Naive thymus-derived CD8-positive, alpha-beta T cell (primary cell): ENCODE measurements around the gene ATIC. TPM values are rescaled to one million over a fixed set of nuclear protein-coding genes. Genes with fewer than 3 reads are reported as not detected.

Source experiments
- ATAC-seq, 2 donors: fragments of 150-1000 bp; cut with Tn5 transposase in 1 of 2; sonication (Bioruptor Pico), chemical (Tn5 transposase) in 1 of 2; 1 replicate in 1 of 2; 2 replicates in 1 of 2; pipeline ENCODE4 v1.10.0; 2021; ENCODE audit warnings: mild to moderate bottlenecking in 2 of 2, moderate library complexity in 2 of 2
- POLR2A ChIA-PET: fragments of 350-600 bp; sonication (Branson Sonifier 250); formaldehyde crosslinking; loops from one replicate; lab custom pipeline; 2021; ENCODE audit warnings: antibody characterized with exemption; lab: Charles Lee
- DNase-seq, 10 donors: peaks; one replicate each; pipeline versions ENCODE4 v3.0.0 to v3.0.0-alpha.2; 2020 to 2022
- H3K27ac Mint-ChIP-seq, 10 donors: one replicate each; pipeline ENCODE4 v1.8.0; 2020 to 2022; ENCODE audit warnings: mild to moderate bottlenecking in 10 of 10, mixed read lengths in 10 of 10, moderate library complexity in 4 of 10, inconsistent platforms in 1 of 10
- H3K27me3 Mint-ChIP-seq, 5 donors: one replicate each; pipeline ENCODE4 v1.8.0; 2021 to 2022; ENCODE audit warnings: mixed read lengths in 5 of 5
- H3K36me3 Mint-ChIP-seq, 3 donors: one replicate each; pipeline ENCODE4 v1.8.0; 2020 to 2022; ENCODE audit warnings: mixed read lengths in 3 of 3, mild to moderate bottlenecking in 2 of 3, inconsistent platforms in 1 of 3
- H3K4me1 Mint-ChIP-seq, 4 donors: one replicate each; pipeline ENCODE4 v1.8.0; 2021 to 2022; ENCODE audit warnings: mixed read lengths in 4 of 4
- H3K4me3 Mint-ChIP-seq, 10 donors: one replicate each; pipeline ENCODE4 v1.8.0; 2020 to 2022; ENCODE audit warnings: mild to moderate bottlenecking in 10 of 10, mixed read lengths in 10 of 10, moderate library complexity in 6 of 10, inconsistent platforms in 1 of 10
- H3K9me3 Mint-ChIP-seq, 9 donors: one replicate each; pipeline ENCODE4 v1.8.0; 2020 to 2022; ENCODE audit warnings: mixed read lengths in 9 of 9, mild to moderate bottlenecking in 3 of 9, inconsistent platforms in 1 of 9, moderate library complexity in 1 of 9
- polyA plus RNA-seq, 3 donors: library from polyadenylated mRNA; unstranded; fragments of 300-500 nt; fragmentation: Illumina TruSeq; gene quantifications; one replicate each; pipeline ENCODE4 v1.2.3, GENCODE V29; 2021
- total RNA-seq, 8 experiments: library from RNA in 2 of 8; stranded (reverse) in 2 of 8; gene quantifications; one replicate each; pipeline ENCODE4 v1.2.3 and lab custom pipeline; 2021 to 2026

The ATIC gene
- total and polyA plus RNA-seq, 5 experiments from 2014 or later: 94.7 to 184 (median 159) TPM

- ATAC-seq: no peak
- no peak overlapping the region for H3K27ac Mint-ChIP-seq
- H3K4me3 Mint-ChIP-seq: no peak overlapping the region
- POLR2A ChIA-PET: no interaction called here
- DNase-seq: no peak
- H3K27me3 Mint-ChIP-seq: no peaks in the 10 kb centered on the region
- peaks cover 0 to 27% (median 15%) of the 10 kb centered on the region in 3 donors for H3K36me3 Mint-ChIP-seq
- H3K9me3 Mint-ChIP-seq: no peaks in the 10 kb centered on the region
- no peaks in the 10 kb centered on the region for H3K4me1 Mint-ChIP-seq
These were observed 63.0 kb downstream of the ATIC start for GRCh38 chr2:215374642-215375466.

DNA sequence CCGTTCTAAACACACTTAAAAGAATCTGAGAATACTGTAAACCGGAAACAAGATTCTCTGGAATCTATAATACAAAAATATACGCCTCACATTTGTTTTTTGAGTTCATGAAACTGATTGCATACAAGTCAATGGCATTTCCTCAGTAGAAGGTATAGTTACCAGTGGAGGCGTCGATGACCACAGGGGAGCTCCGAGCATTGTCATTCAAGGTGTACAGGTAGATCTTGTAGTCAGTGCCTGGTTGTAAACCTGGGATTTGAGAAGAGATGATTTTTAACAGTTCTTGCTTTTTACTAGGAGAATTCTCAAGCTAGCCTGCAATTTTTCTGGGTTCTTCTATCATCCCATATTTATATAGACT, 63.6 kb downstream of the ATIC start:
- DNase-seq: no peak
- no peak overlapping the region for H3K4me3 Mint-ChIP-seq
- ATAC-seq: no peak
- no peaks in the 10 kb centered on the region for H3K9me3 Mint-ChIP-seq
- POLR2A ChIA-PET: no interaction called here
- no peak overlapping the region for H3K27ac Mint-ChIP-seq
- no peaks in the 10 kb centered on the region for H3K27me3 Mint-ChIP-seq
- peaks cover 0 to 27% (median 15%) of the 10 kb centered on the region in 3 donors for H3K36me3 Mint-ChIP-seq
- H3K4me1 Mint-ChIP-seq: no peaks in the 10 kb centered on the region

GRCh38 chr2:215376103-215376780, 64.4 kb downstream of the ATIC start:
- no peaks in the 10 kb centered on the region for H3K4me1 Mint-ChIP-seq
- H3K36me3 Mint-ChIP-seq: peaks cover 0 to 27% (median 15%) of the 10 kb centered on the region in 3 donors
- no peak overlapping the region for H3K27ac Mint-ChIP-seq
- no peaks in the 10 kb centered on the region for H3K27me3 Mint-ChIP-seq
- H3K9me3 Mint-ChIP-seq: no peaks in the 10 kb centered on the region
- no peak overlapping the region for H3K4me3 Mint-ChIP-seq
- POLR2A ChIA-PET: no interaction called here
- no peak for ATAC-seq
- DNase-seq: no peak

GRCh38 chr2:215377283-215377682, 65.4 kb downstream of the ATIC start:
- ATAC-seq (no peak), DNase-seq (no peak)
- Mint-ChIP-seq H3K27me3 (no peaks in the 10 kb centered on the region), H3K9me3 (no peaks in the 10 kb centered on the region), H3K27ac (no peak overlapping the region), H3K4me3 (no peak overlapping the region), H3K4me1 (no peaks in the 10 kb centered on the region), H3K36me3 (peaks cover 0 to 27% (median 15%) of the 10 kb centered on the region in 3 donors)
- POLR2A ChIA-PET: no interaction called here

- Mint-ChIP-seq H3K27me3 (no peaks in the 10 kb centered on the region), H3K27ac (no peak overlapping the region), H3K4me3 (no peak overlapping the region), H3K36me3 (peaks cover 0 to 27% (median 15%) of the 10 kb centered on the region in 3 donors), H3K4me1 (no peaks in the 10 kb centered on the region), H3K9me3 (no peaks in the 10 kb centered on the region)
- POLR2A ChIA-PET: no interaction called here
- no peak for DNase-seq
- no peak for ATAC-seq
These were observed 66.2 kb downstream of the ATIC start for GRCh38 chr2:215378045-215378444.

GRCh38 chr2:215379039-215379438, 67.2 kb downstream of the ATIC start:
- H3K9me3 Mint-ChIP-seq: no peaks in the 10 kb centered on the region
- ATAC-seq: no peak
- DNase-seq: no peak
- H3K27ac Mint-ChIP-seq: no peak overlapping the region
- POLR2A ChIA-PET: no interaction called here
- H3K27me3 Mint-ChIP-seq: no peaks in the 10 kb centered on the region
- H3K4me3 Mint-ChIP-seq: no peak overlapping the region
- peaks cover 0 to 25% (median 8%) of the 10 kb centered on the region in 3 donors for H3K36me3 Mint-ChIP-seq
- no peaks in the 10 kb centered on the region for H3K4me1 Mint-ChIP-seq

- no peak for DNase-seq
- Mint-ChIP-seq H3K4me1 (no peaks in the 10 kb centered on the region), H3K27me3 (no peaks in the 10 kb centered on the region), H3K4me3 (no peak overlapping the region), H3K27ac (no peak overlapping the region), H3K36me3 (peaks cover 0 to 16% (median 4%) of the 10 kb centered on the region in 3 donors), H3K9me3 (no peaks in the 10 kb centered on the region)
- POLR2A ChIA-PET: no interaction called here
- no peak for ATAC-seq
These were observed 68.1 kb downstream of the ATIC start for GRCh38 chr2:215379948-215380347.

DNA sequence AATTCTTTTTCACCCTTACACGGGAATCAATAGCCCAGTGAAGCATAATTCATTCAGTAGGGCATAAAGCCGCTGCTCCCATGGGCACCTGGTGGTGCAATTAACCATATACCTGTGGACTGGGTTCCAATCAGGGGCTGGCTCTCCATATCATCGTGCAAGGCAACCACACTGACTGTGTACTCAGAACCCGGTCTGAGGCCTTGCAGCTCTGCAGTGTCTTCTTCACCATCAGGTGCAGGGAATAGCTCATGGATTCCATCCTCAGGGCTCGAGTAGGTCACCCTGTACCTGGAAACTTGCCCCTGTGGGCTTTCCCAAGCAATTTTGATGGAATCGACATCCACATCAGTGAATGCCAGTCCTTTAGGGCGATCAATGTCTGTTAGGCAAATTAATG, 68.8 kb downstream of the ATIC start:
- H3K4me3 Mint-ChIP-seq: no peak overlapping the region

GRCh38 chr2:215382011-215382410, 70.2 kb downstream of the ATIC start:
- Mint-ChIP-seq H3K9me3 (peaks cover 0 to 3% (median 0%) of the 10 kb centered on the region in 9 donors), H3K27me3 (peaks cover 0 to 3% (median 0%) of the 10 kb centered on the region in 5 donors), H3K27ac (no peak overlapping the region), H3K4me3 (no peak overlapping the region), H3K36me3 (peaks cover 0 to 15% (median 4%) of the 10 kb centered on the region in 3 donors), H3K4me1 (no peaks in the 10 kb centered on the region)
- POLR2A ChIA-PET: no interaction called here
- ATAC-seq (no peak), DNase-seq (no peak)

More for the DNA sequence above, 68.8 kb downstream of the ATIC start:
- Mint-ChIP-seq H3K9me3 (no peaks in the 10 kb centered on the region), H3K4me1 (no peaks in the 10 kb centered on the region), H3K36me3 (peaks cover 0 to 14% (median 4%) of the 10 kb centered on the region in 3 donors), H3K27ac (peak overlapping the region in 1 of 10 donors; percentile 58), H3K27me3 (no peaks in the 10 kb centered on the region)
- no peak for DNase-seq
- POLR2A ChIA-PET: no interaction called here
- ATAC-seq: no peak

DNA sequence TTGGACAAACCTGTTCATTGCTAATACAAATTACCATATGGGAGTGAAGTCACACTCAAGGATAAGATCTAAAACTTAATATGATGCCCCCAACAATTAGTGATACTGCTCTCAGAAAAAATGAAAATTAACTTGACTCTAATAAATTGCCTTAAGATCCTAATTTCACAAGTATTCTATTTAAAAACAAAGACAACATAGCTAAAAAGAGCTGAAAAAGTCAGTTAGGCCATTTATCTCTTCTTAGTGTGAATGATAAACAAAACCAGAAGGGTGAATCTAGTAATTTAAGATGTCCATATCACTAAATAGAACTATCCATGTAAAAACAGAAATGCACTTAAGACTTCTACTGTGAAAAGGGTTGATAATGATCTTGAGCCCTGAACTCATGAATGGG, 70.6 kb downstream of the ATIC start:
- ATAC-seq (no peak), DNase-seq (no peak)
- POLR2A ChIA-PET: no interaction called here
- Mint-ChIP-seq H3K36me3 (peaks cover 0 to 11% (median 0%) of the 10 kb centered on the region in 3 donors), H3K4me3 (no peak overlapping the region), H3K4me1 (no peaks in the 10 kb centered on the region), H3K27me3 (peaks cover 0 to 3% (median 0%) of the 10 kb centered on the region in 5 donors), H3K9me3 (peaks cover 0 to 3% (median 0%) of the 10 kb centered on the region in 9 donors), H3K27ac (no peak overlapping the region)

DNA sequence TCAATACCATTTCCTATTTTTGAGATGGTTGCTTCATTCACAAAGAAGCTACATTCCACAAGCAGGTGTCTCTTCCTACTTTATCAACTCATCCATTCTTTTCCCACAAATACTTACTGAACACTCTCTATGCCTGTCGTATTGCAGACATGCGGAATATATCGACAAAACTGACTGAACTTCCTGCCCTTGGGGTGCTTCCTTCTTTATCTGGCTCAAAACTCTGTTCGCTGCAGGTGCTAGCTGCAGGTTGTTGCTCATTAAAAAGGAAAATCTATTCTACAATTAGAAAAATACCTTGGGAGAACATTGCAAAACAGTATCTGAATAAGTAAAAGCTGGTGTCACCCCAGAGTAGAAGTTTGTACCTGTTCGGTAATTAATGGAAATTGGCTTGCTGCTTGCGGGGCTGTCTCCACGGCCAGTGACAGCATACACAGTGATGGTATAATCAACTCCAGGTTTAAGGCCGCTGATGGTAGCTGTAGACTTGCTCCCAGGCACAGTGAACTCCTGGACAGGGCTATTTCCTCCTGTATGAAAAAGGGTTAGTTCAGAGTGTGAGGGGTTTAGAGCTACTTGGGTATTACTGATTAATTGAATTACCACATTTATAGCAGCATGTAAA, 71.9 kb downstream of the ATIC start:
- no peak for DNase-seq
- ATAC-seq: no peak
- Mint-ChIP-seq H3K27ac (no peak overlapping the region), H3K4me3 (no peak overlapping the region), H3K36me3 (peaks cover 0 to 7% (median 0%) of the 10 kb centered on the region in 3 donors), H3K4me1 (no peaks in the 10 kb centered on the region), H3K27me3 (peaks cover 0 to 3% (median 0%) of the 10 kb centered on the region in 5 donors), H3K9me3 (peaks cover 0 to 3% (median 0%) of the 10 kb centered on the region in 9 donors)
- POLR2A ChIA-PET: no interaction called here

- Mint-ChIP-seq H3K27ac (no peak overlapping the region), H3K4me3 (no peak overlapping the region), H3K4me1 (no peaks in the 10 kb centered on the region), H3K9me3 (peaks cover 0 to 3% (median 0%) of the 10 kb centered on the region in 9 donors), H3K36me3 (peaks cover 0 to 7% (median 0%) of the 10 kb centered on the region in 3 donors), H3K27me3 (peaks cover 0 to 3% (median 0%) of the 10 kb centered on the region in 5 donors)
- DNase-seq: no peak
- ATAC-seq: no peak
- POLR2A ChIA-PET: no interaction called here
These were observed 72.9 kb downstream of the ATIC start for GRCh38 chr2:215384710-215385109.

GRCh38 chr2:215386566-215386965, 74.7 kb downstream of the ATIC start:
- Mint-ChIP-seq H3K27ac (no peak overlapping the region), H3K4me3 (no peak overlapping the region), H3K4me1 (no peaks in the 10 kb centered on the region), H3K27me3 (peaks cover 0 to 3% (median 0%) of the 10 kb centered on the region in 5 donors), H3K9me3 (peaks cover 0 to 6% (median 0%) of the 10 kb centered on the region in 9 donors), H3K36me3 (peaks cover 0 to 7% (median 0%) of the 10 kb centered on the region in 3 donors)
- DNase-seq (no peak), ATAC-seq (no peak)
- POLR2A ChIA-PET: no interaction called here
